ENCODE results near the gene PTGFRN. TPM values are rescaled to one million over a fixed set of nuclear protein-coding genes. Genes with fewer than 3 reads are reported as not detected.

The PTGFRN gene
- total RNA-seq, 4 donors from 2014 or later: 4.7 to 16.1 (median 14.6) TPM

DNA sequence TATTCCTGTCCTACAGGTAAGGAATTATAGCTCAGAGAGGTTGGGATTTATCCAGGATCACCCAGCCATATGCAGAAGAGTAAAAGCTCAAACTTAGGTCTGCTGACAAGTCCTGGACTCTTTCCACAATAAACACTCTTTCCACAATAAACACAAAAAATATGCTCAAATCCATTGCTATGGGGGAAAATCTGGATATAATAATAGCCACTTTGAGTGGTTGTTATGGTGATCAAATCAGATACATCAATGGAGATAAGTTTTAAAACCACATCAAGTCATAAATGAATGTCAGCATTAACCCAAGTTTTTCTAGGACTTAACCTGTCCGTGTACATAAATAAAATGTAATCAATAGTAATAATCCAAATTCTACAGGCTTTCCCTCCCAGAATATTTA lies 128.1 kb downstream of the PTGFRN start:
- no peak for TF ChIP-seq CTCF (IDR thresholded peaks at IDR 0.05; ENCODE audit: low read depth)

DNA sequence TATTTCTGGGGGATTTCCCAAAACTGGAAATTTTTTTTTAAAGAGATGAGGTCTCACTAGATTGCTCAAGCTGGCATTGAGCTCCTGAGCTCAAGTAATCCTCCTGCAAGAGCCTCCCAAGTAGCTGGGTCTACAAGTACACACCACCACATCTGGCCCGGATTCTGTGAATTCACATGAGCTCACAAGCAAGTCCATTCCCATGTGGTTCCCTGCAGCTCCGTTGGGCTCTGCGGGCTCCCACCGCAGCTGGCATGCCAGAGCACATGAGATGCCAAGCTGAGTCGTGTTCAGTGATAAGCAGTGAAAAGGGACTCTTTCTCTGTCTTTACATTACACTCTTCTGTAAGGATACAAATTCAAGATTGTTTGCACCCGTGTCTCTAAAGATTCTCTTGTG lies 128.5 kb downstream of the PTGFRN start:
- no peak for TF ChIP-seq CTCF (IDR thresholded peaks at IDR 0.05; ENCODE audit: low read depth)

Small RNA genes within 50 kb of the gene (small RNA-seq; reads per million reads assigned to genes)
- not detected for gene RNA5SP55

Other genes with a start within 250 kb of the PTGFRN start
- gene IGSF3, start 242.2 kb upstream of the PTGFRN start, total RNA-seq: 1 to 10 TPM; 1.5 to 2.2 (median 1.8) TPM
- gene CD2, start 155.5 kb upstream of the PTGFRN start, total RNA-seq: 1 to 10 TPM in 3 of 4 donors, under 1 TPM in 1; 0.38 to 5.2 (median 2.4) TPM
- under 1 TPM in 2 of 4 donors, not detected in 2; 0.49 to 0.51 TPM for gene CD101, start 91.8 kb downstream of the PTGFRN start, total RNA-seq
- 10 to 100 TPM; 11.1 to 17.0 (median 14.2) TPM for gene TTF2, start 150.4 kb downstream of the PTGFRN start, total RNA-seq
- 1 to 10 TPM in 2 of 4 donors, under 1 TPM in 2; 0.82 to 2.3 (median 1.5) TPM for gene TRIM45, start 211.8 kb downstream of the PTGFRN start, total RNA-seq